Measurements from ENCODE around the gene DENND5A. TPM values are rescaled to one million over a fixed set of nuclear protein-coding genes. Genes with fewer than 3 reads are reported as not detected.

DENND5A gene
- total and polyA plus RNA-seq, 2 experiments from 2014 or later, result 99.5 to 196 TPM

DNA sequence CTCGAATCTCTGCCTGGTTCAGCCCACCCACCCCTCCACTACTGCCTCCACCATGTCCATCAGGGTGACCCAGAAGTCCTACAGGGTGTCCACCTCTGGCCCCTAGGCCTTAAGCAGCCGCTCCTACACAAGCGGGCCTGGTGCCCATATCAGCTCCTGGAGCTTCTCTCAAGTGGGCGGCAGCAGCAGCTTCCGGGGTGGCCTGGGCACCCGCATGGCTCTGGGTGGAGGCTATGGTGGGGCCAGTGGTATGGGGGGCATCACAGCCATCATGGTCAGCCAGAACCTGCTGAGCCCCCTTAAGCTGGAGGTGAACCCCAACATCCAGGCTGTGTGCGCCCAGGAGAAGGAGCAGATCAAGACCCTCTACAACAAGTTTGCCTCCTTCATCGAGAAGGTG is 170.7 kb downstream of the DENND5A start:
- H3K27me3 ChIP-seq, result peaks cover 46% of the 10 kb centered on the region
- DNase-seq (ENCODE audit: low read depth in 1 of 2, low spot score in 1 of 2), result no peak
- TF ChIP-seq, protein P1, sequence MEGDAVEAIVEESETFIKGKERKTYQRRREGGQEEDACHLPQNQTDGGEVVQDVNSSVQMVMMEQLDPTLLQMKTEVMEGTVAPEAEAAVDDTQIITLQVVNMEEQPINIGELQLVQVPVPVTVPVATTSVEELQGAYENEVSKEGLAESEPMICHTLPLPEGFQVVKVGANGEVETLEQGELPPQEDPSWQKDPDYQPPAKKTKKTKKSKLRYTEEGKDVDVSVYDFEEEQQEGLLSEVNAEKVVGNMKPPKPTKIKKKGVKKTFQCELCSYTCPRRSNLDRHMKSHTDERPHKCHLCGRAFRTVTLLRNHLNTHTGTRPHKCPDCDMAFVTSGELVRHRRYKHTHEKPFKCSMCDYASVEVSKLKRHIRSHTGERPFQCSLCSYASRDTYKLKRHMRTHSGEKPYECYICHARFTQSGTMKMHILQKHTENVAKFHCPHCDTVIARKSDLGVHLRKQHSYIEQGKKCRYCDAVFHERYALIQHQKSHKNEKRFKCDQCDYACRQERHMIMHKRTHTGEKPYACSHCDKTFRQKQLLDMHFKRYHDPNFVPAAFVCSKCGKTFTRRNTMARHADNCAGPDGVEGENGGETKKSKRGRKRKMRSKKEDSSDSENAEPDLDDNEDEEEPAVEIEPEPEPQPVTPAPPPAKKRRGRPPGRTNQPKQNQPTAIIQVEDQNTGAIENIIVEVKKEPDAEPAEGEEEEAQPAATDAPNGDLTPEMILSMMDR (IDR thresholded peaks at IDR 0.05; ENCODE audit: low read depth, low read length), result no peak
- H3K36me3 ChIP-seq, result no peaks in the 10 kb centered on the region
- H3K4me1 ChIP-seq (ENCODE audit: low read depth), result no peaks in the 10 kb centered on the region
- no peak overlapping the region for H3K27ac ChIP-seq
- H3K4me3 ChIP-seq, result no peak overlapping the region
- H3K9me3 ChIP-seq (ENCODE audit: low read depth), result no peaks in the 10 kb centered on the region

DNA sequence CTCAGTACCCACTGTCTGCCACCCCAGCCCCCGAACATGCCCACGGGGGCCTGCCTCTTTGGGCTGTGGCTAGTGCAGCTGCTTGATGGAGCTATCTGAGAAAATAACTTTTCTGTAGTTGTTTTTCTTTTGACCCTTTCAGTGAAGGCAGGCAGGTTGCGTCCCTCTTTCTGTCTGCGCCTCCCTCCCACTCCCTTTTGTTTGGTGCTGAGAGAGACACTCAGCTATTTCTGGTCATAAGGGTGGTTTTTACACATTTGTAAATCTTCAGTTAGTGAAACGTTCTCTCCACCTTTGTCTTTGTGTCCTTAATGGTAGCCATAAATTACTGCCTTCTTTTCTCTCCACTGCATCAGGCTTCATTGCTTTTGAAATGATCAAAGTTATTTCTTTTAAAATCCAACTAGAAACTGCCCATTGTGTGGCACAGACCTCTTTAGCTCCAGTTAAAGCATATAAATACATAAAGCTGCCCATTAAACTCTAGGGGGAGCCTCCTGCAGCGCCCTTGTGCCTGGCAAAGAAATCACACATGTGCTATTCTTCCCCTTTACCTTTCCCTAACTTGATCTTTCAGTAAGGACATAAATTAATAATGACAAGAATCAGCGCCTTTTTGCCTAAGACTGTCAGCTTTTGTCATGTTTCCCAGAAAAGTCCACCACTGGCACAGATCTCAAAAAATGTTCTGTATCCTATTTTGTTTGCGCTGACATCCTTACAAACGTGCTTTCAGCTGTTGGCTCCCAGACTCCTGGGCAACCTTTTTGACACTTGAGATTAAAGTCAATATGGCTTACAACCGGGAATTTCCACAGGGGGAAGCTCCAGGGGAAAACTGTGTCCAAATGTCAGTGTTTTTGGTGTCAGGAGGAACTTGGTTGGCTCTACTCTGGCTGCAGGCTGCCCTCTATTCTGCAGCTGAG is 172.0 kb downstream of the DENND5A start:
- no peak overlapping the region for H3K4me3 ChIP-seq
- no peaks in the 10 kb centered on the region for H3K9me3 ChIP-seq (ENCODE audit: low read depth)
- no peaks in the 10 kb centered on the region for H3K4me1 ChIP-seq (ENCODE audit: low read depth)
- DNase-seq (ENCODE audit: low read depth in 1 of 2, low spot score in 1 of 2), result peak in 1 of 2 donors; percentile 6
- peaks cover 59% of the 10 kb centered on the region for H3K27me3 ChIP-seq
- H3K36me3 ChIP-seq, result no peaks in the 10 kb centered on the region
- TF ChIP-seq, protein P1 (IDR thresholded peaks at IDR 0.05; ENCODE audit: low read depth, low read length), result peak; percentile 42
- no peak overlapping the region for H3K27ac ChIP-seq

GRCh38 chr11:9092072-9092471 is 173.1 kb downstream of the DENND5A start:
- Histone ChIP-seq H3K27ac (no peak overlapping the region), H3K4me1 (ENCODE audit: low read depth) (no peaks in the 10 kb centered on the region), H3K36me3 (no peaks in the 10 kb centered on the region), H3K27me3 (peaks cover 69% of the 10 kb centered on the region), H3K9me3 (ENCODE audit: low read depth) (no peaks in the 10 kb centered on the region), H3K4me3 (peak overlapping the region; percentile 40)
- DNase-seq (ENCODE audit: low read depth in 1 of 2, low spot score in 1 of 2), result no peak
- TF ChIP-seq, protein P1 (IDR thresholded peaks at IDR 0.05; ENCODE audit: low read depth, low read length), result no peak

GRCh38 chr11:9091044-9091922 is 173.9 kb downstream of the DENND5A start, which contains the start of gene SCUBE2:
Gene SCUBE2 (minus strand): TSS chr11:9091599. CDS start chr11:9091528, 71 bp downstream.
- Histone ChIP-seq H3K27ac (no peak within 1 kb of the TSS), H3K36me3 (no peaks in the 10 kb centered on the region), H3K4me1 (ENCODE audit: low read depth) (no peaks in the 10 kb centered on the region), H3K4me3 (peak within 1 kb of the TSS; percentile 40), H3K27me3 (peaks cover 70% of the 10 kb centered on the region), H3K9me3 (ENCODE audit: low read depth) (no peaks in the 10 kb centered on the region)
- TF ChIP-seq, protein P1 (IDR thresholded peaks at IDR 0.05; ENCODE audit: low read depth, low read length), result no peak
- peak; percentile 8 to 35 for DNase-seq (ENCODE audit: low read depth in 1 of 2, low spot score in 1 of 2)

DNA sequence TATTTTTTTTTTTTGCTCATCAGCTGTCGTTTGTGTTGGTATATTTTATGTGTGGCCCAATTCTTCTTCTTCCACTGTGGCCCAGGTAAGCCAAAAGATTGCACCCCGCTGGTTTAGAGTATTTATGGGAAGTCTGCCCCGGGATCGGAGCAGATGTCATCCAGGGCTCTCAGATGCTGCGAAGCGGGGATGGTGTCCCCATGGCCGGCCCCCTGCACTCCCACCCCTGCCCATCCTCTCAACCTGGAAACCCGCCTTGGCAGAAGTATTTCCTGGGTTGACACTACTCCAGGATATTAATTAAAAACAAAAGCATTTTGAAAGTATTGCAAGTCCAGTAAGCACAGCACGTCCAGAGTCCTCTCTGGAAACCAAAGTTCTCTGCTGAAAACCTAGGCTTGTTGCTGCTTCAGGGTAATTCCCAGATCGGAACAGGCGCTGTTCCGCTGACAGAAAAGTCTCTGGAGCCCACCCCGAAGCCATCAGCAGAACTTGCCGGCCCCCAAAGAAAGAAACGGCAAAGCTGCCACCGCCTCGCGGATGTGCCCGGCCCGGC is 174.6 kb downstream of the DENND5A start:
- DNase-seq (ENCODE audit: low read depth in 1 of 2, low spot score in 1 of 2), result peak in 1 of 2 donors; percentile 18
- Histone ChIP-seq H3K36me3 (no peaks in the 10 kb centered on the region), H3K27me3 (peaks cover 70% of the 10 kb centered on the region), H3K27ac (no peak overlapping the region), H3K4me1 (ENCODE audit: low read depth) (no peaks in the 10 kb centered on the region), H3K9me3 (ENCODE audit: low read depth) (no peaks in the 10 kb centered on the region), H3K4me3 (peak overlapping the region; percentile 40)
- TF ChIP-seq, protein P1 (IDR thresholded peaks at IDR 0.05; ENCODE audit: low read depth, low read length), result no peak

Data from cardiac muscle cell (in vitro differentiated cells and primary cell).